GM18868 (cell line): ENCODE data around the gene LRRC8C.

Experiments
- ATAC-seq: cut with Tn5 transposase; IDR thresholded peaks from one replicate; pipeline ENCODE4 v1.9.1; 2021; ENCODE audit warnings: mild to moderate bottlenecking, moderate library complexity; ENCODE audit not compliant: unreplicated experiment

The LRRC8C gene

GRCh38 chr1:89633248-89633799 lies 404 bp downstream of the LRRC8C start:
- peak; percentile 49 for ATAC-seq

GRCh38 chr1:89633800-89634625 lies 1.1 kb downstream of the LRRC8C start:
- ATAC-seq, result no peak

GRCh38 chr1:89635825-89636815 lies 3.2 kb downstream of the LRRC8C start:
- ATAC-seq, result no peak

DNA sequence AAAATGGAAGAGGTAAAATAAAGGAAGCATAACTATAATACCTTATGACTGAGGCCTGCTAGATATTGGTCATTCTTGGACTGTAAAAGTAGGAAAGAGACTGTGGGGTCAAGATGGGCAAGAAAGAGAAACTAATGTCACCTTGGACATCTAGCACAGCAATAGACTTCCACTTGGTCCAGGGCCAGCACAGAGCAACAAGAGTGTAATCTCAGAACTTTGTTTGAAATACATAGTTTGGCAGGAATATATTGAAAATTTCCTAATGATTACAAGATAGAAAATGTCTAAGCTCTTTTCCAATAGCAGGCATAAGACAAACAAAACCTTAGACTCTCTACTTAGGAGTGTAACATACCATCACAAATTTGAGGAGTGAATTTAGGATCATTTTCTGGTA lies 4.6 kb downstream of the LRRC8C start:
- no peak for ATAC-seq

DNA sequence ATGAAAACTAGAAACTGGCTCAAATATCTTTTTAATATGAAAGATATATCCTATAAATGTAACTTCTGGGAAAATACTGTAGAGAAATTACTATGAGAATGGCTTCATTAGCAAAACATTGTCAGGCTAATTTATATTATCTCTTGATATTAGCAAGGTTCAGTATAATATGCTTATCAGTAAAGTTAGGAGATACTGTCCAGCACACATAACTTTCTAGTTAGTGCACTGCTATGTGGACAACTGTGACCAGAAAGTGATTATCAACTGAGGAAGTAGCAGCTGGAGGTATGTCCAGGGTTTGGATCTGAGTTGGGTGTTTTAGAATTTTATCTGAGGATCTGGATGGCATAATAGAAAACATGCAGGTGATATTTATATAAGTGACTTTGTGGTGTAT lies 7.5 kb downstream of the LRRC8C start:
- ATAC-seq, result no peak

DNA sequence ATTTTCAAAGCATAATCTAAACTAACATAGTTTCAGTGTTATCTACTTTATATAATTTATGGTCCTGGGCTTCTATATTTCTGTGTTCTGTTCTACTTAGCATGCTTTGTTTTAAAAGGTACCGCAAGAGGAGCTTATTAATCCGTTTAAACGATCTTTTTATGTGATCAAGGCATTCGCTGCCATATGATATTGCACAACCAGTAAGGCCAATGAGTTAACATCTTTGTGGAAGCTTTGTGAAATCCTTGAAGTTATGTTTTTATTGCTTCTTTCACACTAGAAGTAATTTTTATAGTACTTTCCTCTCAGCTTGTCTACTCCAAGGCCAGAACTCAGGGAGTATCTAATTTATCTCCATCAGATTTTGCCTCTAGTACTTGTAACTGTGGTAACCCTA lies 8.9 kb downstream of the LRRC8C start:
- ATAC-seq, result no peak

DNA sequence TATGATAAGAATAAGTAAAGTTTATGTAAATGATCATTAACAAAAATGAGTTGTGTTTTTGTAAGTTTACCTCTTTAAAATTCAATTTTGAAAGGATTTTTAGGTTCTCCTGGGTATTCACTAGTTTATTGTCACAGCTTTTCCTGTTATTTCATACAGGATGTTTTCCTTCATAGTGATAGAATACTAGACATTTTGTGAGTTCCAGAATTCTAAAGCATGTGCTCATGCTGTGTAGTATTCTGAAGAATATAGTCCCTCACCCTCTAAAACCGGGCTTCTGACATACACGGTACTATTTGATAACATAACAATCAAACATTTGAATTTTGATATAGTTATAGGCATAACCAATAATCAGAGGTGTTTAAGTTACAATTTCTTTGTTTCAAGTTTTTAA lies 10.7 kb downstream of the LRRC8C start:
- no peak for ATAC-seq

- ATAC-seq, result no peak
Observed at GRCh38 chr1:89644119-89644814, 11.3 kb downstream of the LRRC8C start.

GRCh38 chr1:89646259-89646658 lies 13.3 kb downstream of the LRRC8C start:
- no peak for ATAC-seq

DNA sequence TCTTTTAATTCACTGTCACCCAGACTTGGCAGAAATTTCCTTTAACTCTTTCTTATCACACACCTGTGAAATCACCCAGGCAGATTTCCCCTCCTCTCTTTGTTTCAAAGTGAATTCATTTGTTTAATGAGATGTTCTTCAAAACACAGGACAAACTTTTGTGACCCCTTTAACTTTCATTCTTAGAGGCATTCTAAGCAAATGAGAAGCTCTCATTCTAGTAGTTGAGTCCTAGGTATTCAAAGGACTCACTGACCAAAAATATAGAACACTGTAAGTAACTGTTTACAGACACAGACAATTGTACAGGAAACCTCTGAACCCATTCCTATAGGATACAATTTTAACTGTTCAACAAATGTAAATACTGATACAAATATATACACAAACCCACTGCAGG lies 16.9 kb downstream of the LRRC8C start:
- peak; percentile 83 for ATAC-seq

- ATAC-seq, result no peak
Observed at GRCh38 chr1:89652373-89652772, 19.5 kb downstream of the LRRC8C start.

- peak; percentile 89 for ATAC-seq
Observed at GRCh38 chr1:89657886-89658285, 25.0 kb downstream of the LRRC8C start.

DNA sequence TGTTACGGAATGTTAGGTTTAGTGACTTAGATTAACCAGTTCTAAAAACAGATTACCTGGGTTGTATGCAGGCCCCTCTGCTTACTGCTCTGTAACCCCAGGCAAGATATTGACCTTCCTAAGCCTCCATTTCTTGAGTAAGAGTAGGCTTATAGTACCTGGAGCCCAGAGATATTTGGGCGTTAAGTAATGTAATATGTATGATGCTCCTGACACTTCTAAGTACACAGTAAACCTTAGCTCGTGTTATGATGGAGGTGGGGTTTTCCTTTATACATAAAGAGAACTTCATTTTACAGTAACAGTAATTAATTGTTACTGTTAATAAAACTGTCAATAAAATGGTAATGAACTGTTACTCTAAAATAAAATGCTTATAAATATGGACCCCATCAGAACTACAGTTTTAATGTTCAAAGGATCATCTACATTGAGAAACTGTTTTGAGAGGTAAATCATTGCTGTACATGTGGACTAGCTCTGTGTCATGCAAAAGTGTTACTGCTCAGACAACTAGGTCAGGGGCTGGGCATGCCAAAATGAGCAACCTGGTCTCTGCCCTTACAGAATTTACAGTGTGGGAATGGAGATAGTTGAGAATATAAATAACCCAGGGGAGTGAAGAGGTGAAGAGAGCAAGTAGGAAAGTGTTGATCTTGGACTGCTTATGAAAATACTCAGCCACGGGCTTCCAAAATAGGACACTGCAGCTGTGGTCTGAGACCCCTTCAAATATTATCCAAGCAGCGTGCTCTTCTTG lies 26.6 kb downstream of the LRRC8C start:
- ATAC-seq, result no peak

DNA sequence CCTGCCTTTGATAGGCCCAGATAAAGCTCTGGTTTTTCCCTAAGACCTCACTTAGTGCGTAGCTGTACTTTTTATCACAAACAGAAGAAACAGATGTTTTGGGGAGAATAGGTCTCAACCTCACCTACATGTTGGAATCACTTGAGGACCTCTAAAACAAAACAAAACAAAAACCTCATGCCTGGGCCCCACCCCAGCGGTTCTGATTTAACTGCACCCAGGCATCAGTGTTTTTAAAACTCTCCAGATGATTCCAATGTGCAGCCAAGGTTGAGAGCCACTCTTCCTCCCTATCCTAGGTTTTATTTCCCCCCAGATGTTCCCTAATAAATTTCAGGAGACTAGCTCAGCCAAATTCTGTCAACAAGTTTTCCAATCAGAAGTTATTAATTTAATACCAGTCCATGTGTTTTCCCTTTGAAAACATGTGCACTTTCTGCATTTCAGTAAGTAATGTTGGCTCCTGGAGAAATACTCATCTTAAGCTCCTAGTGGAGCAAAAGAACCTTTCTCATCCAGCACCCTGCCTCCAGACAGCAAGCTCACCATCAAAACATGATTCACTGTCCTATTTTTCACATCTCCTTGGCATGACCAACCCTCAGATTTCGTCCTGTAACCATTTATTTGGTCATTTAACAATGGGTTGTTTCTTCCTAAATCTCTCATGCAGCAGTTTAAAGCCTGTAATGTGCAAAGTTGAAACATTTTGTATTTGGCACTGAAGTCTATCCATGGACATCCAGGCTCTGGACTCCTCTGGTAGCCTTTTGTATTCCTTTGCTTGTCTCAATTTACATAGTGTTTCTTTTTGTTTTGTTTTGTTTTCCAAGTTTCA lies 27.5 kb downstream of the LRRC8C start:
- no peak for ATAC-seq

DNA sequence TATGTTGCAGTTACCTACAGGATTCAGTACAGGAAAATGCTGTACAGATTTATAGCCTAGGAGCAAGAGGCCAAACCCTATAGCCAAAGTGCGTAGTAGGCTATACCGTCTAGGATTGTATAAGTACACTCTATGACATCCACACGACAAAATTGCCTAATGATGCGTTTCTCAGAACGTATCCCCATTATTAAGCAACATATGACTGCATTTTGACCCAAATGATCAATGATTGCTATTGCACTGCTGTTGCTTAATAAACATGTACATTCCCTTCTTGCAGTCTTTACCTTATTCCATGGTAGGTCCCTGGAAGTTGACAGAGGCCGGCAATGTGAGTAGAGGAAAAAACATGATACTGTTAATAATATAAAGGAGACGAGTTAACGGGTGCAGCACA lies 33.0 kb downstream of the LRRC8C start:
- ATAC-seq, result no peak

- ATAC-seq, result no peak
Observed at GRCh38 chr1:89666640-89667039, 33.7 kb downstream of the LRRC8C start.

GRCh38 chr1:89667691-89668090 lies 34.8 kb downstream of the LRRC8C start:
- ATAC-seq, result no peak

- ATAC-seq, result no peak
Observed at GRCh38 chr1:89668961-89669360, 36.0 kb downstream of the LRRC8C start.

GRCh38 chr1:89669441-89669840 lies 36.5 kb downstream of the LRRC8C start:
- no peak for ATAC-seq
